ENCODE results near the gene LIMS1. TPM values are rescaled to one million over a fixed set of nuclear protein-coding genes. Genes with fewer than 3 reads are reported as not detected.

The LIMS1 gene
- total and polyA plus RNA-seq, 2 donors (not counting 1 experiment from before 2014, with no cell fraction given) = 14.0 to 22.1 TPM

DNA sequence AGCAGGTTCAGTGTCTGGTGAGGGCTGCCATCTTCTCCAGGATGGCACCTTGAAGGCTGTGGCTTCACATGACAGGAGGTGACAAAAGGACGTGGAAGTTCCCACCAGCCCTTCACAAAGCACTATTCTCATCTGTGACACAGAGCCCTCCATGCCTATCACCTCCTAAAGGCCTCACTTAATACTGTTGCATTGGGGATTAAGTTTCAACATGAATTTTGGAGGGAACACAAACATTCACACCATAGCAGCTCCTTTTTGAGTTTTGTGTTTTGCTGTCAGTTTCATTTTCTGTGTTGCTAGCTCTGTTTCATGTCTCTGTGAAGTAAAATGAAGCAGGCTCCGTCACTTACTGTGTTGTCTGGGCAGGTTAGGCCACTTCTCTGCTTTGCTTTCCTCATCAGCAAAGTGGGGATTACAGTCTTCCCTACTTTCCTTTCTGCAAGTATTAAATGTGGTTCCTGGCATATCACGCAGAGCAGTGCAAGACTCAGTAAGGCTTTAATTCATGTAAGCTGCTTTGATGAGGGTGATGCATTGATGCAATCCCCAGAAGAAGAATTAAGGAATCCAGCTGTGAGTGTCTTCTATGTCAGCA, 31.6 kb downstream of the LIMS1 start:
- Histone ChIP-seq H3K79me2 (ENCODE audit: control insufficient read depth, insufficient read depth, low read length) (peaks cover 38% of the 10 kb centered on the region), H3K36me3 (replicated peaks in 1 of 2; ENCODE audit: control extremely low read depth in 1 of 2, control insufficient read depth in 1 of 2, extremely low read depth in 1 of 2, insufficient read depth in 2 of 2, low read length in 1 of 2) (no peaks in the 10 kb centered on the region), H3K4me1 (ENCODE audit: control insufficient read depth in 2 of 2, insufficient read depth in 2 of 2, low read length in 2 of 2) (no peaks in the 10 kb centered on the region), H2AFZ (ENCODE audit: insufficient read depth, low read depth, low read length, poor library complexity, severe bottlenecking) (no peak overlapping the region), H3K4me2 (replicated peaks; ENCODE audit: low read depth, low read length, poor library complexity, severe bottlenecking) (no peak overlapping the region), H3K27ac (ENCODE audit: low read length in 2 of 2) (no peak overlapping the region), H4K20me1 (ENCODE audit: control insufficient read depth, insufficient read depth, low read length, poor library complexity, severe bottlenecking) (no peaks in the 10 kb centered on the region), H3K9ac (ENCODE audit: low read length) (no peak overlapping the region), H3K4me3 (ENCODE audit: control extremely low read depth in 1 of 5, extremely low read depth in 1 of 5, insufficient read depth in 1 of 5, low read depth in 2 of 5, low read length in 4 of 5) (no peak overlapping the region), H3K27me3 (replicated peaks in 1 of 4; ENCODE audit: control extremely low read depth in 1 of 4, control insufficient read depth in 3 of 4, insufficient read depth in 4 of 4, low read length in 3 of 4) (no peaks in the 10 kb centered on the region), H3K9me3 (ENCODE audit: control extremely low read depth in 1 of 3, control insufficient read depth in 2 of 3, insufficient read depth in 1 of 3, low read length in 2 of 3) (peaks cover 0 to 1% (median 0%) of the 10 kb centered on the region in 3 donors)
- ATAC-seq (ENCODE audit: low read depth) (no peak), DNase-seq (no peak)
- TF ChIP-seq, protein P1, sequence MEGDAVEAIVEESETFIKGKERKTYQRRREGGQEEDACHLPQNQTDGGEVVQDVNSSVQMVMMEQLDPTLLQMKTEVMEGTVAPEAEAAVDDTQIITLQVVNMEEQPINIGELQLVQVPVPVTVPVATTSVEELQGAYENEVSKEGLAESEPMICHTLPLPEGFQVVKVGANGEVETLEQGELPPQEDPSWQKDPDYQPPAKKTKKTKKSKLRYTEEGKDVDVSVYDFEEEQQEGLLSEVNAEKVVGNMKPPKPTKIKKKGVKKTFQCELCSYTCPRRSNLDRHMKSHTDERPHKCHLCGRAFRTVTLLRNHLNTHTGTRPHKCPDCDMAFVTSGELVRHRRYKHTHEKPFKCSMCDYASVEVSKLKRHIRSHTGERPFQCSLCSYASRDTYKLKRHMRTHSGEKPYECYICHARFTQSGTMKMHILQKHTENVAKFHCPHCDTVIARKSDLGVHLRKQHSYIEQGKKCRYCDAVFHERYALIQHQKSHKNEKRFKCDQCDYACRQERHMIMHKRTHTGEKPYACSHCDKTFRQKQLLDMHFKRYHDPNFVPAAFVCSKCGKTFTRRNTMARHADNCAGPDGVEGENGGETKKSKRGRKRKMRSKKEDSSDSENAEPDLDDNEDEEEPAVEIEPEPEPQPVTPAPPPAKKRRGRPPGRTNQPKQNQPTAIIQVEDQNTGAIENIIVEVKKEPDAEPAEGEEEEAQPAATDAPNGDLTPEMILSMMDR (IDR thresholded peaks at IDR 0.05) = no peak
- no peak for TF ChIP-seq EZH2 (IDR thresholded peaks at IDR 0.05; ENCODE audit: borderline replicate concordance, insufficient read depth, low read depth, low read length, poor library complexity, severe bottlenecking)
- POLR2A ChIA-PET = no interaction called here
- H3K27ac Mint-ChIP-seq = no peak overlapping the region
- H3K4me3 Mint-ChIP-seq = no peak overlapping the region
- no CpG with 5 or more reads among the region's 3 CpGs for WGBS (ENCODE audit: insufficient coverage)
- peaks cover 12% of the 10 kb centered on the region for H3K4me1 Mint-ChIP-seq
- no peaks in the 10 kb centered on the region for H3K9me3 Mint-ChIP-seq (ENCODE audit: insufficient read depth)
- H3K27me3 Mint-ChIP-seq = no peaks in the 10 kb centered on the region
- CTCF ChIA-PET = interaction anchor here (1.0 to 1.5 kb wide), 2 partner anchors 19 to 31 kb away, joined by 3 to 7 read pairs; no protein-coding TSS in a partner anchor
- intact Hi-C loops (cut with micrococcal nuclease) = no loop called here

DNA sequence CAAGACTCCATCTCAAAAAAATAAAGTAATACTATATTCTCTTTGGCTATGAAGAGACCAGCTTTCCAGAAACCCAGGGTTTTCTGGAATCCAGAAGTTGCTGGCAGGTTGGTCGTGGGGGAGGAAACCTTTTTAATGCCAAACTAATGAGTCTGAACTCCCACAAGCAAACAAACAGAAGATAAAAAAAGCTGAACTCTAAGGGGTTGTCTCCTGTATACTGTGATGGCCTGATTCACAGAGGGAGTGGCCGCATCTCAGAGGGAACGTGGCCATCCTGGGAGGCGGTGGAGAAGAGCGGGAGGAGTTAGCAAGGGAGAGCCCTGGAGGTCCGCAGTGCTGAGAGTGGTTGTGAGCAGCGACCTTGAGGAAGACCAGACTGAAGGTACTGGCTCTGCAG, 36.1 kb downstream of the LIMS1 start:
- 97% methylated on average over 6 of the region's 7 CpGs for WGBS (ENCODE audit: insufficient coverage)
- intact Hi-C loops (cut with micrococcal nuclease) = no loop called here
- H2AFZ ChIP-seq (ENCODE audit: insufficient read depth, low read depth, low read length, poor library complexity, severe bottlenecking) = no peak overlapping the region
- Mint-ChIP-seq H3K4me3 (no peak overlapping the region), H3K27ac (no peak overlapping the region), H3K27me3 (no peaks in the 10 kb centered on the region), H3K4me1 (peaks cover 31% of the 10 kb centered on the region), H3K9me3 (ENCODE audit: insufficient read depth) (no peaks in the 10 kb centered on the region)
- no peak overlapping the region for H3K4me3 ChIP-seq (ENCODE audit: control extremely low read depth in 1 of 5, extremely low read depth in 1 of 5, insufficient read depth in 1 of 5, low read depth in 2 of 5, low read length in 4 of 5)
- no peaks in the 10 kb centered on the region for H3K27me3 ChIP-seq (replicated peaks in 1 of 4; ENCODE audit: control extremely low read depth in 1 of 4, control insufficient read depth in 3 of 4, insufficient read depth in 4 of 4, low read length in 3 of 4)
- TF ChIP-seq, protein P1 (IDR thresholded peaks at IDR 0.05) = no peak
- TF ChIP-seq EZH2 (IDR thresholded peaks at IDR 0.05; ENCODE audit: borderline replicate concordance, insufficient read depth, low read depth, low read length, poor library complexity, severe bottlenecking) = no peak
- no peak overlapping the region for H3K27ac ChIP-seq (ENCODE audit: low read length in 2 of 2)
- ChIA-PET POLR2A (no interaction called here), CTCF (interaction anchor here (0.8 to 1.6 kb wide), 3 partner anchors 10 to 14 kb away, joined by 3 to 4 read pairs (median 3); no protein-coding TSS in a partner anchor)
- ATAC-seq (ENCODE audit: low read depth) (no peak), DNase-seq (no peak)
- H3K9ac ChIP-seq (ENCODE audit: low read length) = no peak overlapping the region
- no peaks in the 10 kb centered on the region for H3K36me3 ChIP-seq (replicated peaks in 1 of 2; ENCODE audit: control extremely low read depth in 1 of 2, control insufficient read depth in 1 of 2, extremely low read depth in 1 of 2, insufficient read depth in 2 of 2, low read length in 1 of 2)
- H3K9me3 ChIP-seq (ENCODE audit: control extremely low read depth in 1 of 3, control insufficient read depth in 2 of 3, insufficient read depth in 1 of 3, low read length in 2 of 3) = no peaks in the 10 kb centered on the region
- H4K20me1 ChIP-seq (ENCODE audit: control insufficient read depth, insufficient read depth, low read length, poor library complexity, severe bottlenecking) = peaks cover 7% of the 10 kb centered on the region
- peaks cover 57% of the 10 kb centered on the region for H3K79me2 ChIP-seq (ENCODE audit: control insufficient read depth, insufficient read depth, low read length)
- H3K4me2 ChIP-seq (replicated peaks; ENCODE audit: low read depth, low read length, poor library complexity, severe bottlenecking) = no peak overlapping the region
- H3K4me1 ChIP-seq (ENCODE audit: control insufficient read depth in 2 of 2, insufficient read depth in 2 of 2, low read length in 2 of 2) = peaks cover 11 to 14% of the 10 kb centered on the region in 2 donors

All from B cell (primary cell).